Ovary (tissue), 3 donors: ENCODE measurements around the gene LMX1B.
"Not testable (repeated sequence)": the region's sequence is repeated elsewhere in the genome, so short reads cannot be mapped to it uniquely, and the experiment has no call there.

Source experiments
- EP300 ChIP-seq: sonication (generic); formaldehyde crosslinking; IDR thresholded peaks from one replicate; pipeline ENCODE4 v1.6.1; 2017; ENCODE audit warnings: antibody characterized with exemption
- POLR2A ChIP-seq: fragments of 450-650 bp; IDR thresholded peaks from one replicate; pipeline ENCODE4 v1.6.1; 2017; ENCODE audit warnings: antibody characterized with exemption, mild to moderate bottlenecking, moderate library complexity
- TF ChIP-seq, protein P1 (sequence below), 3 donors: fragments of 450-650 bp in 2 of 3; fragments of 200-600 bp in 1 of 3; IDR thresholded peaks; one replicate each; pipeline versions ENCODE4 v1.5.1 to v1.8.0; 2016 to 2022; ENCODE audit warnings: antibody characterized with exemption in 3 of 3, mild to moderate bottlenecking in 1 of 3
- donor health status: DM: no; HTN: no; CAD: no.

DNA sequence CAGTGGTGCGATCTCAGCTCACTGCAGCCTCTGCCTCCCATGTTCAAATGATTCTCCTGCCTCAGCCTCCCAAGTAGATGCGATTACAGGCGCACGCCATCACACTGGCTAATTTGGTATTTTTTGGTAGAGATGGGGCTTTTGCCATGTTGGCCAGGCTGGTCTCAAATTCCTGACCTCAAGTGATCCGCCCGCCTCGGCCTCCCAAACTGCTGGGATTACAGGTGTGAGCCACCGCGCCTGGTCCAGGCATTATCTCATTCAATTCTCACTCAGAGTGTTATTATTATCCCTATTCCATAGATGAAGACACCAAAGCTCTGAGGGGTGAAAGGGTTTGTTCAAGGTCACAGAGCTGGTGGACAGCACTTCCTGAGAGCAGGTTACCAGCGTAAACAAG is 94.0 kb downstream of the LMX1B start:
- not testable (repeated sequence) for TF ChIP-seq POLR2A, EP300
- TF ChIP-seq, protein P1, sequence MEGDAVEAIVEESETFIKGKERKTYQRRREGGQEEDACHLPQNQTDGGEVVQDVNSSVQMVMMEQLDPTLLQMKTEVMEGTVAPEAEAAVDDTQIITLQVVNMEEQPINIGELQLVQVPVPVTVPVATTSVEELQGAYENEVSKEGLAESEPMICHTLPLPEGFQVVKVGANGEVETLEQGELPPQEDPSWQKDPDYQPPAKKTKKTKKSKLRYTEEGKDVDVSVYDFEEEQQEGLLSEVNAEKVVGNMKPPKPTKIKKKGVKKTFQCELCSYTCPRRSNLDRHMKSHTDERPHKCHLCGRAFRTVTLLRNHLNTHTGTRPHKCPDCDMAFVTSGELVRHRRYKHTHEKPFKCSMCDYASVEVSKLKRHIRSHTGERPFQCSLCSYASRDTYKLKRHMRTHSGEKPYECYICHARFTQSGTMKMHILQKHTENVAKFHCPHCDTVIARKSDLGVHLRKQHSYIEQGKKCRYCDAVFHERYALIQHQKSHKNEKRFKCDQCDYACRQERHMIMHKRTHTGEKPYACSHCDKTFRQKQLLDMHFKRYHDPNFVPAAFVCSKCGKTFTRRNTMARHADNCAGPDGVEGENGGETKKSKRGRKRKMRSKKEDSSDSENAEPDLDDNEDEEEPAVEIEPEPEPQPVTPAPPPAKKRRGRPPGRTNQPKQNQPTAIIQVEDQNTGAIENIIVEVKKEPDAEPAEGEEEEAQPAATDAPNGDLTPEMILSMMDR (IDR thresholded peaks at IDR 0.05): not testable (repeated sequence)
